Stimulated activated naive CD4-positive, alpha-beta T cell treated with Interleukin-2 at 50 U/mL for 16 hours (primary cell): ENCODE measurements around the gene MAP3K20.
A peak's percentile ranks its signal among the peaks of the same experiment; 100 is the strongest.
"Not testable (repeated sequence)": the region's sequence is repeated elsewhere in the genome, so short reads cannot be mapped to it uniquely, and the experiment has no call there.

Source experiments
- DNase-seq: peaks from one replicate; lab custom pipeline; 2025; lab: John Stamatoyannopoulos, UW

The MAP3K20 gene

DNA sequence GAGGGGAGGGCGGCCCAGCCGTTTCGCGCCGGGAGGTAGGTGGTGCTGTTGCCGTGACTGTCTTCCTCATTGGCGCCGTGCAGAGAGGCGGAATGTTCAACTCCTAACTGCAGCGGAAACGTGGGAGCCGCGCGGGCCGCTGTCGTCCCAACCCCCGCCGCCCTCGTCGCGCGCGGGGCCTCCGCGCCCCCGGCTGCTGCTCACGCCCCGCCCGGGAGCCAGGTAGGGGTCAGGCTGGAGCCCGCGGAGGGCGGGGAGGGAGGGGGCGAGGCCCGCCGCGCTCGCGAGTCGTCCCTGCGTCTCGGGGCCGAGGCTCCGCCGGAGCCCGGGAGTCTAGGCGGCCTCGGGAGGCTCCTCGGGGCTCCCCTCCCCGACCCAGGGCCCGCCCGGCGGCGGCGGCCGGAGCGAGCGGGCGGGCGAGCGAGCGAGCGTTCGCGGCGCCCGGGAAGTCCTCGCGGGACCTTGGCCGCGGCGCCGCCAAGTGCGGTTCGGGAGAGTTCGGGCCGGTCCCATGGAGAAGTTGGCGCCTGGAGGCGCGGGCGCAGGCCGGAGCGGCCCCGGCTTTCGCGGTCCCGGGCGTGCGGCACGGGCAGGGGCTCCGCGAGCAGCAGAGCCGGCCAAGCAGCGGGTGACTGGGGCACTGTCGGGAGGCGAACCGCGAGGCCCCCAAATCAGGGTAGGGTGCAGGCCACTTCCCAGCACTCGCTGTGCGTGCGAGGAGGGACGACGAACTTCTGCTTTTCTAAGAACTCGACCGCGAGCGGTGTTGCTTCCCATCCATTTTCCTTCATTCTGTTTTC is at the start of gene MAP3K20:
TSS of gene MAP3K20 (plus strand) at position 66 of the 800 bp plus-strand sequence. CDS start 15,186 bp downstream, outside the sequence.
- DNase-seq, result peak; percentile 38

DNA sequence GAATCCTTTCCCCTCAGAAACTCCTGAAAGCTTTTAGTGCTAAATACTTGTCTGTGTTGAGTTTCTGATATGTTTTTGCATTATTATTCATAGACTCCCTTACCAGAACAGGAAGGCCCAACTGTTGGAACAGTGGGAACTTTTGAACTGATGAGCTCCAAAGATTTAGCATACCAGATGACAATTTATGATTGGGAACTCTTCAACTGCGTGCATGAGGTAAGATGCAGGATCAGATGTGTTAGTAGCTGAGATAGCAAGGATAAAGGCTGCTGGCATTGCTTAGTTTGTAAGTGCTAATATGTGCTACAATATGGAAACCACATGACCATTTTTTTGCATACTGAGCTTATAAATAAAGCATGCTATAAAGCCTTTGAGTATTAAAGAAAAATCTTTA is 49.2 kb upstream of the MAP3K20 start:
- DNase-seq, result no peak

DNA sequence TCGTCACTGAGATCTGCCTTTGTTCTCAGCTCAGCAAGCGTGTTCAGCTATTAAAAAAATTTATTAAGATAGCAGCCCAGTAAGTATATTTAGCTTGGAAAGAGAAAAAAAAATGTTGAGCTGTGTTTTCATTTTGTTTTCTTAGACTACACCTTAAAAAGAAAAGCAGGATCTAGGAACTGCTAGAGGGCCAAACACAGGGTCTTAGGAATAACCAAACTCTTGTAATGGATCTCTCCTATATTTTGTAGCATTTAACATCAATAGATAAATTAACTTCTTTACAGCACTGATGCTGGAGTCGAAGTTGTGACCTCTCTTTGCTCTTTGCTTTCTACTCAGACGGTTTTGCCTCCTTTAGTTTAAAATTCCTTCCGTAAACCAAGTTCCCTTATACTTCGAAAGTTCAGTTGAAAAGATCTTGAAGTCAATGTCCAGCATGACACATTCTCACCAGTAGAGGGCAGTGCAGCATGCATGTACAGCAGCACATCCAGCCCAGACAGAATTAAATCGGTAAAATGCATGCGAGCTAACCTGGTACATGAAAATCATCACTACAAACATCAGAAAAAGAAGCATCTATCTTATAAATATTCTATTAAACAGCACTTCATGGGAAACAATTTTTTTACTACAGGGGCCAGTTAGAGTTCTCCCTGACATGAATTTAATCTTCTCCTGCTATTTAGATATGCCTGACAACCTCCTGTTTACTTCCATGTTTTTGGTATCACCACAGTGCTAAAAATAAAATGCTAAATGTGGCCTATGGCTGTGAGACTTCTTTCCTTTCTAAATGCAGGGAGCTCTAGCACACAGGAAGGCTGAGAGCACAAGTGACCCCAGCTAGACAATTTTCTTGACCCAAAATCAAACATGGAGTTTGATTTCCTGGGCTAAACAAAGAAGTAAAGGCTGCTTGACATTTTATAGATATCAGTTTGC is 48.2 kb upstream of the MAP3K20 start:
- DNase-seq, result peak; percentile 57

DNA sequence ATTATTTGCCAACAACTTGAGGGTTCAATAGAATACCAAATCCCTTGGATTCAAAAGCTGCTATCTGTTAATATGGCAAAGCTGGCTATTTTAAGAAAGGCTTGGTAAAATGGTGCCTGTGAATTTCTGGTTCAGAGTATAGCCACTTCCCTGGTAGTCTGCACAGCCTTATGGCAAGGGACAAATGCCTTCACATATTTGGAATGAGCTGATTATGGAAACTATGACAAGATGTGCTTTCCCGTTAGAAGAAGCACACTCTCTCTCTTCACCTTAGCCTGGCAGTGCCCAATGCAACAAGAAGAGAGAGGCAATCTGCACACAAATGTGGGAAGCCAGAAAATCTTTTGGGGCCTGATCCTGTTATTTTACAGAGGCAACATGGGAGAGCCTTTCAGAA is 47.5 kb upstream of the MAP3K20 start:
- no peak for DNase-seq

DNA sequence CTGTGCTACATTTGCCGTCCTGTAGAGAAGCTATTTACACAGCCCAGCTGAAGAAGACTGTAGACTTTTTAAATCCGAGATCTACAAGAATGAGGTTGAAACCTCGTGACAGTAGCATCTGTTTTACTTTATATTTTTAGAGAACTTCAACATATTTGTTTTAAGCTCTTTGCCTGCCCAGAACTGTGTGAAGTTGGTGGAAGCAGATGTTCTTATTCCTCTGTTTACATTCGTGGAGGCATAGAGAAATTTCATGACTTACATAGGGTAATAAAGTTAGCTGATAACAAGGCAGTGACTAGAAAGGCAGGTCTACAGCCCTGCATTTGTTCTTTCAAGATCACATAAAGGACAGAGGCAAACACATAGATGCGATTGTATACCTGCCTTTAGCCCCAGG is 47.0 kb upstream of the MAP3K20 start:
- no peak for DNase-seq

DNA sequence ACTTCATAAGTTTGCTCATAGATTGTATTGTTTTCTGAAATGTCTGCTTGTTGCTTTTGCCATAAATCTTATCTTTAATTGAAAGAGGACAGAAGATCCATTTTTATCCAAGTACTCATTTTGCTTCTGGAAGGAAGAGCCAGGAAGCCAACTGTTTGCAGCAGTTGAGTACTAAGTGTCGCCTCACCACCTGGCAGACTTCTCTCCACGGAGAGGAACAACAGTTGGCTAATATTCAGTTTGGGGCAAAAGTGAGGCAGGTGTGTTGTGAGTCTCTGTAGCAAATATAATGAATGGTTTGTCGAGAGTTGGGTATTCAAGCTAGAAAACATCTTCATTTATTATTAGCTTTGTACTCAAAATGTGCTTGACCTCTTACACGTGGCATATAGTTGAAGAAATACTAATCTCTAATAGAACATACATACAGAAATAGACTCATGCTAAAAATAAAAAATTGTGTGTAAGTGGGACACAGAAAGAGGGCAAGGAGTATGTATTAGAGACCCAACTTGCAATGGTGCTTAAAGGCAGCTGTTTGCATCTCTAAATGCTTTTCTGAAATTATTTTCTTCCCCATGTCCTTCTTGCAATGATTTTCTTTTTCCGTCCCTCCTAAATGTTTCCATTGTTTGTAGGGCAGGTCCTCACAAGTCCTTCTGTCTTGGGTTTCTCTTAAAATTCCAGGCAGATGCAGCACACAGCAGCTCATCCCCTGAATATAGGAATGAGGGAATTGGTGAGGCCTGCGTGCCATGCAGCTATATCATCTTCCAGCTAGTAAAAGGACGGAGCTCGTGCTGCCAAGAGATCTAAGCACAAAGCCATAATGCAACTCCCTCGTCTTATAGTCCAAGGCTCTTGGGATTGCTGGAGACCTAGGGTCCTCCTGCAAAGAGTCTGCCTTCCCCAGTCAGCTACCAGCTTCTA is 44.8 kb upstream of the MAP3K20 start:
- no peak for DNase-seq

DNA sequence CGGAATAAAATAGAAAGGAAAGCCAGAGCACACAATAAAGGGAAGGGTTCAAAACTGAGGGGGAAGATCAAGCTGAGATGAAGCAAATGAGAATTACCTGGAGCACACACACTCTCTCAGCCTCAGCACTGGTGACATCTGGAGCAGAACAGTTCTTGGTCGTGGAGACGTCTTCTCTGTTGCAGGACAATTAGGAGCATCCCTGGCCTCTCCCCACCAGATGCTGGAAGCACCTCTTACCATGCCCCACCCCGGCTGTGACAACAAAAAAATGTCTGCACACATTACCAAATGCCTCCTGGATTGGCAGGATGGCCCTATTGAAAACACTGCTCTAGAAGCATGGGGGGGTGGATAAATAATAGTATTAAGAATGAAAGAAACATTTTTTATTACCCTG is 43.6 kb upstream of the MAP3K20 start:
- no peak for DNase-seq

DNA sequence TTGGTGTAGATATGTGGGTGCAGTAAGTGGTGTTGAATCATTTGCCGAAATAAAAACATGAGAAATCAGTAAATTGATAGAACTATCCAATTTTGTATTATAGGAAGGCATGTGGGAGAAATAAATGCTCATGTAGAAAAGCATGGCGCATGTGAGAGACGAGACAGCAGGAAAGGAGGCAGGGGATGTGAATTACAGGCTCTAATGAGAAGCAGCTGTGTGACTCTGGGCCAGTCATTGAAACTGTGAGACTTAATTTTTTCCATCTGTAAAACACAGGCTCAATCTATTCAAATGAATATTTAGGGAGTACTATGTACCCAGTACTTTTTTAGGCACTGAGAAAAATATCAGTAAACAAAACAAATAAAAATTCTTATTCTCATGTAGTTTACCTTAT is 42.6 kb upstream of the MAP3K20 start:
- no peak for DNase-seq

DNA sequence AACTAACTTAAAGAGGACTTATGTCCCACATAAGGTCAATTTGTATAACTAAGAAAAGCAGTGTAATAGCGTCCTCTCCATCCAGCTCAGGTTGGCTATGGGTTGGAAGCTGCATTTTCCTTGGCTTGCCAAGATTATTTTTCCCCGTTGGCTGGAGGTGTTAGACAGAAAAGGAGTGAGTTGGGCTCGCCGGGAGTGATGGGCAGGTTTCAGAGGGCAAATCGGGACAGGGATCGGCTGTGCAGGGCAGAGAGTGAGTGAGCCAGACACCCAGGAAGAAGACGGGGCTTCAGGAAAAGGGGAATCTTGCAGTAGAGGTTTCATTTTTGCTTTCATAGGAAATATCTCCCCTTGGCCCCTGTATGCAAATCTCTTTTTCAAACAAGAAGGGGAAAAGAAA is 41.5 kb upstream of the MAP3K20 start:
- no peak for DNase-seq

DNA sequence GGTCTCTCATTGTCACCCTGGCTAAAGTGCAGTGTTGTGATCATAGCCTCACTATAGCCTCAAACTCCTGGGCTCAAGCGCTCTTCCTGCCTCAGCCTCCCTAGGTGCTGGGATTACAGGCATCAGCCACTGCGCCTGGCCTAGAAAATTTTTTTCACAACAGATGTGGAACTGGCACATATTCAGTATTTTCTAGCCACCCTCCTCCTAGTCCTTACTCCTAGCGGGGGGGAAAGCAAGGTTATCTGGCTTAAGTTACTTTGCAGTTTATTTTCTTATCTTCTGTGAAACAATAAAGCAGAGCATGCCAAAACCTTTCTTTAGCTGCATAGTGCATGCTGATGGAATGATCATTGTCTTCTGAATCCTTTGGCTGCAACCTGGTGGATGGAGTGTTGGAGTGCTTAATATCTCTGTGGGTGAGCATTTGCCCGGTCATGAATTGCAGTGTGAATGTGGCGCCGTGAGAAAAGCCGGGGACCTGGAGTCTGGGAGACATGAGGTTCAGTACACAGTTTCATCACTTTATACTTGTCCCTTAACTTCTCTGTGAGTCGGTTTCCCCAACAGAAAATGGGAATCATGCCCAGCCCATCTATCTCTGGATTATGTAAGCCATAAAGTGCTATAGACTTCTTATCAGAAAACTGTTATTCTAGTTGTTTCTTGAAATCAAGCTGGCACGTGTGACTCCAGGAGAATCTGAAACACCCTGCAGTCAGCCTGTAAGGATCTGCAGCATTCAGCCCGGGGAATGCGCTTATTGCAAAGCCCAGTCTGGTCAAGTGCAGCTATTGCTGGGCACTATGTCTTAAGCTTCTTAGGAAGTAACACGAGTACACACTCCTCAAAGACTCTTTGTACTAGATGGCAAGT is 38.2 kb upstream of the MAP3K20 start:
- no peak for DNase-seq

DNA sequence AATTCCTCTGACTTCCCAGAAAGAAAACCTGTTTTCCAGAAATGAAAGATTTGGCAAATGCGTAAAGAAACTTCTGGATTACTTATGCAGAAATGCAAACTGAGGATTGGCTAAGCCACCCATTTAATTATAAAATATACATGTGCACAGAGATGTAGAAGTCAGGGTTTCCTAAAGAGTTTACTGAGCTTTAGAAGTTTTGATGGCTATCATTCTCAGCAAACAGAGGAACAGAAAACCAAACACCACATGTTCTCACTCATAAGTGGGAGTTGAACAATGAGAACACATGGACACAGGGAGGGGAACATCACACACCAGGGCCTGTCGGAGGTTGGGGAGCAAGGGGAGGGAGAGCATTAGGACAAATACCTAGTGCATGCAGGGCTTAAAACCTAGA is 37.4 kb upstream of the MAP3K20 start:
- DNase-seq, result not testable (repeated sequence)

DNA sequence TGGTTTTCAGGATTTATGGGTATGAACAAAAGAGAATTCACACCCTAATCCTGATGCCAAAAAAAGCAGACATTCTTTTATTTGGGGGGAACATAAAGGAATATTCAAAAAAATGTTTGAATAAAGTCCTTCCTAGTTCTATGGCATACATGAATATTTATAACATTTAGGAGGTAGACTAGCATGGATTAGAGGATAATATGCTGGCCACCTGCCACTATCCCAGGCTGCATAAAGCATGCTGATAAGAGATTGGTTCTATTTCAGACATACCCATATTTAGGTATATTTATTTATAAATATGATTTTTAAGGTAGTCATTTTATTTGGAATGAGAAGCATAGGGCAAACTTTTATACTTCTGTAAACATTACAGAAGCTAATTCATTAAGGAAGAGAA is 34.9 kb upstream of the MAP3K20 start:
- no peak for DNase-seq

DNA sequence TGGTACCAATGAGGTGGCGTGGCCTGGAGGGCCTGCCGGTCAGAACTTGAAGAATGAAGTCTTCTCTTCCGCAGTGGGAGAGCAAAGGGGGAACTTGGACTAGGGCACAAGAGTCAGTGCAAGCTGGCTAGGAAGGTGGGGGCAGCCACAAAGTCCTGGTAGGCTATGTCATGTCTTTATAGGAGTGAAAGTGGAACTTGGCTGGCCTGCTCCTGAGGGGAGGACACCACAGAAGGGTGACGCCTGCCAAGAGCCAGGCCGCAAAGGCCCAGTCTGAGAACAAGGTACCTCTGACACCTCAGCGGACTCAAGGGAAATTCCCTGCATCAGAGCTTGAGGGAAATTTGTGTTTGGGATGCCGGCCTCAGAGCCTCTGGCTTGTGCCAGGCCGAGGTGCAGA is 32.2 kb upstream of the MAP3K20 start:
- DNase-seq, result no peak

DNA sequence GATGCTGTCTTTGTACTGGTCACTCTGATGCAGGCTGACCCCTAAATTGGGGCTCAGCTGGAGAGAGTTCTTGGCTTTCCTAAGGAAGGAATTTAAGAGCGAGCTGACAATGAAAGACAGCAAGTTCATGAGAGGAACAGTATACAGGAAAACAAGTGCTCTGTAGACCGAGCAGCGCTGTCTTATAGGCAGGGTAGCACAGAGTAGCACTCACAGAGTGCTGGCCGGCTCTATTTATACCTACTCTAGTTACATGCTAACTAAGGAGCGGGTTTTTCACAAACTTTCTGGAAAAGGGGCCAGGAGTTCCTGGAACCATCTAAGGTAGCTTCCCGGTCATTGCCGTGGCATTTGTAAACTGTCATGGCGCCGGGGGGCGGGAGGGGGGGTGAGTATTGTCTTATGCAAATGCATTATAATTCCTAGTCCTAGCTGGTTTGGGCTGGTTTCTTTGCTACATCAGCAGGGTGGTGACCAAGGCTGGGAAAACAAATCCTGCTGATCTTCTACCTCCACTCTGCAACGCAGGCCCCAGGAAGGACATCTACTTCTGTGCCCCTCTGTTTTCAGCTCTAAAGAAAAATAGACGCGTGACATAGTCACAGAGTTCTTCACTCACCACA is 31.6 kb upstream of the MAP3K20 start:
- no peak for DNase-seq

DNA sequence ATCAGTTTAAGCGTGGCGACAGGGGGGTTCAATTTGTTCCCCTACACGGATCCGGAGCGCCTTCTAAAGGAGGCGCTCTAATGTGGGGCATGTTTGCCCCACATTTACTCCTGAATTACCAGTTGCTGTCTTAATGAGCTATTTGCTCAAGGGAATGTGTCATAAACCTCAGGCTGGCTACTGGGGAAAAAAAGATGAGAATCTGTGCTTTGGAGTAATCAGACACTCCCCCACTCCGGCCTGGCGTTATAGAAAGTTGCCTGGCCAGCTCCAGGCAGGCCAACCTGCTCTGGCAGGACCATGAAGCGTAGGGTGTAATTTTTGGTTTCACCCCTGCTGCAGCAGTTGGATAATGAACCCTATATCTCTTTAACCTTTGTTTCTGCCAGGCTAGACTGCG is 31.0 kb upstream of the MAP3K20 start:
- no peak for DNase-seq

DNA sequence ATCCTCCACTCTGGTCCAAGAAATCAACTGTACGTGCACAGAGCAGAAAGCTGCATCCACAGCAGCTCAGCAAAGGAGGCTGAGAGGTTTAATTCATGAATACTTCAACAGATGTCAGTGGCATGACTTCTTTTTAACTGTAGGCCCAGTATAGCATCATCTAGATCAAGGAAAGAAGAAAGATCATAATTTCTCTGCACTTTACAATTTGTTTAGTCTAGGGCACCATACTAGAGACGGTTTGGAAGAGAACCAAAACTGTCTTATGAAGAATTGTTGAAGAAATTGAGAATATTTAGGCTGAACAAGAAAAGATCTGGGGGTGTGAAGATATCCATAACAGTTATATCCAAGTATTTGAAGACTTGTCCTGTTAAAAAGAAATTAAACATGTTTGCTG is 30.5 kb upstream of the MAP3K20 start:
- no peak for DNase-seq

DNA sequence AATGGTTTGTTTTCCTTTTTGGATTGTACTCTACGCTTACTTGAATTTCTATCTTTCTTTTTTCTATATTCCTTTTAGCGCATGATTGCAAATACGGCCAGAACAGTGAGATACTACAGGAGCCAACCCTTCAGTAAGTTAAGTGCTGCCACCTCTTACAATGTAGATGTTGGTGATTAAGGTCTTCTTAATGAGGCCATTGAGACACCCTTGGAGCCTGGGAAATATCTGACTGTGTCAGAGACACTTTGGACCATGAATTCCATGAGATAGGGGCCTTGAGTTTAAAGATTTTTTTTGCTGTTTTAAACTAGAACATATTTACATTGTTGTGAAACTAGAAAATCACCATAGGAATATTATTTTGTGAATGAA is 27.1 kb upstream of the MAP3K20 start:
- DNase-seq, result no peak

DNA sequence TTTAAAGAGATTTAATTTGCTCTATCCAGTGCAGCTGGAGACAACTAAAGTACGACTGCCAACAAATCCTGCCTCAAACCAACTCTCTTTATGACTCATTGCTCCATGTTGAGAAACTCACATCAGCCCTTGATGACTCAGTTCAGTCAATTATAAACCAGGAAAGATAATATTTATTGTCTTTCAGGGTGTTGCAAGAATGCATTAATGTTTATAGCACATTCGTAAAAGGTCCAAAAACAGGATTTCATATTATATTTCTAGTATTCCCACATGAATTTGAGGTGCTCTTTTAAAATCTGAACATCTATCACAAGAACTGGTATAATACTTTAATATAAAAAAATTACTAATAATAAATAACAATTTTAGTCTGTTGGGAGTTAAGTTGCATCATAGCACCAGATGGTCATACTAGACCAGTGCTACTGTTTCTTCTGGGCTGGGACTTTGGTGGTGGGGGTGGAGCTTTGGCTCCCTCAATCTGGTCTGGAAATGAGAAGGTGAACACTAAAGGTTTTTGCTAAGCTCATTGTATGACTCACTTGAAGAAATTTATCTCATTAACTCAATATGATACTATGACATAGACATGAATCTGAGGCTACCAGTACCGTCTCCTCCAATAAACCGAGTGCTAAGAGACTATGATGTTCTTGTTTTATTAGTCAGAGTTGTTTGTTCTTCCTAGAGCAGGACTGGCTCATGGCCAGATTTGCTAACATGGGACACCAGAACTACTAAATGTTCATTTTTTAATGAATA is 26.6 kb upstream of the MAP3K20 start:
- peak; percentile 35 for DNase-seq

DNA sequence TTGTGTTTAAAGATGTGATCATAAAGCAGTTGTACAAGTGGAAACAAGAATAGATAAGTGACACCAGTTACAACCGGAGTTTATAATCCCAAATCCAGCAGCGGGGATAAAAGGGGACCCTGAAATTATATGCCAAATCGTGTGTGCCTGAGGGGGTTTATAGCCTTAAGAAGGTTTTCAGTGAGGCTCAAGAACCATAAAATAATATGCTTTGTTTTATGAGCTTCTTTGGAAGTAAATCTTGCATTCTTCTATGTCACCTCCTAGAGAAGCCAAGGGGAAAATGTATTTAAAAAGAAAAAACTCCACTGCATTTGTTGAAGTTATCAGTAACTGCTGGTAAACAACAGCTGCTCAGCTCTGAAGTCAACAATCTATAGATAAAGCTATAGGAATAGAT is 25.8 kb upstream of the MAP3K20 start:
- DNase-seq, result no peak

DNA sequence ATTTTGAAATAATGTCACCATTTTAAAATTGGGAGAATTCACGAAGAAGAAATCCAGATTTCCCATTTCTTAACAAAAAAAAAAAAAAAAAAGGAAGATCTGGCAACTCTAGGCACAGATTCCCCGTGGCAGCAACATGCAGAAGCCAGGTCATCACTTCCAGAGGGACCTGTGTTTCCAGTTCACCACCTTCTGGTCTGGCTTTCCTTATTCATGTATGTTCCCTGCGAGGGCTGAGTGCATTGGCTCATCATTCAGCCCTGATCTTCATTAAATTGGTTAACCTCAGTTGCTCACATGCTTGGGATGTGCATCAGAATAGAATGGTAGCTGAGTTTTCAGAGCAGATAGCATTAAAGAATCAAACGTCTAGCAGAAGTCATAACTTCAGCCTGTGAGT is 25.0 kb upstream of the MAP3K20 start:
- DNase-seq, result no peak
